NOMO-1 treated with DMSO at 0.1 percent for 48 hours (cell line): ENCODE measurements around the gene SLC30A2.

ENCODE experiments used
- DNase-seq: peaks from one replicate; lab custom pipeline; 2025; ENCODE audit not compliant: unreplicated experiment; lab: John Stamatoyannopoulos, UW

Gene SLC30A2

DNA sequence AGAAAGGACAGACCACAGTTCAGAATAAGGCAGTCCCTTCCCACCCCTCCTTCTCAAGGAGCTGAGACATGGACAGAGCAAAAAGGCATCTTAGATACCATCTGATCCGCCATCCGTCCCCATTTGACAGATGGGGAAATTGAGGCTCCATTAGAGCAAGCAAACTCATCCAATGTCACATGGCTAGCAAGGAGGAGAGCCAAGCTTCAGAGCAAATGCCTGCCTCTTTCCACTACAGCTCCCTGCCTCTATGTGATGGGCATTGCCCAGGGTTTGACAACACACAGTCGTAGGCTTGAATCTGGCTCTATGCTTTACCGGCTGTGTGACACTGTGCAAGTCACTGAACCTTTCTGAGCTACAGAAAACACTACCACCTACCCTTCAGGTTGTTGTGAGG is 3.9 kb downstream of the SLC30A2 start:
- no peak for DNase-seq

- no peak for DNase-seq
These were observed 4.5 kb downstream of the SLC30A2 start for GRCh38 chr1:26041401-26041800.

DNA sequence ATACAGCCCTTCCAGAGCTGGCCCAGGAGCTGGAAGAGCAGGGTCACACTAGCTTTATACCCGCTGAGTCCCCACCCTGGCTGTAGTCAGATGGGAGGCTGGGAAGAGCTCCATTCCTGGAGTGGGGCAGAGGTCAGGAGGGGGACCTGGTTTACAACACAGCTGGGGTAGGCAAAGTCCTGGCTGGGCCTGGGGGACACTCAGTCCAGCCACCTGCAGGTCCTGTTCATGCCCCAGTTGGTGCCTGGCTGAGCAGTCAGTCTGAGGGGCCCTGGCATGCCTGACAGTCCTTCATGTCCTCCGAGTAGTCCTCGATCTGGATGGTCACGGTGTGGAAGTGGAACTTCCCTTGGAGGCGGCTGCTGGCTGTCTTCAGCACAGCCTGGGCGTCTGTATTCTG is 7.0 kb downstream of the SLC30A2 start:
- DNase-seq: no peak

DNA sequence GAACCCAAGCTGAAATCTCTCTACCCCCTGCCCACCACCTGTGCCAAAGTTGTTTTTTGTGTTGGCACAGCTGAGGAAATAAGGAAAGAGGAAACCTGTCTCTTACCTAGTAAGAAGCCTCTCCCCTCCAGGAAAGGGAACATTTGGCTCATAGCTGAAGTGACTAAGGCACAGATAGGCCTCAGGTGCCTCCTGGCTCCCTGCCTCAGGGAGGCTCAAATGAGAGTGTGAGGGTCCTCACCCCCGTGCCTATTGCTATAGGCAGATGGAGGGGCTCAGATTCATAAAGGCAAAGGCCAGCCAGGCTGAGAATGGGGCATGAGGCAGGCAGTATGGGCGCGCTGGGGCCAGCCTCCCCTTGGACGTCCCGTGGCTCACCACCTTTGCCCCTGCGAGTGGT is 7.4 kb downstream of the SLC30A2 start:
- no peak for DNase-seq

DNA sequence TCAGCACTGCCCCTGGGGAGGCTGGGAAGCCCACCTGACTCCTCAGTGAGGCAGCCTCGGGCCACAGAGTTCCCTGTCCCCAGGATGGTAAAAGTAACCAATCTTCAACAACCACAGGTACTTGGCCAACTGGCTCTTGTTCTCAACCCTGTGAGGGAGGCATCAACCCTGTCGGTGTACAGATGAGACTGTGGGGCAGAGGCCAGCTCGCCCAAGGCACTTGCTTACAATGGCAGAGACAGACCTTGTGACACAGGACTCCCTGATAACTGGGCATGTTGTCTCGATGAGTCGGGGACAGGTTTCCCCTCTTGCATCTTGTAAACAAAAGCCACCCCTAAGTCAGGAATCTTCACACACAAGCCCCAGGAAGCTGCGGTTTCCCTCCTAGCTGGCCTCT is 8.0 kb downstream of the SLC30A2 start:
- no peak for DNase-seq

DNA sequence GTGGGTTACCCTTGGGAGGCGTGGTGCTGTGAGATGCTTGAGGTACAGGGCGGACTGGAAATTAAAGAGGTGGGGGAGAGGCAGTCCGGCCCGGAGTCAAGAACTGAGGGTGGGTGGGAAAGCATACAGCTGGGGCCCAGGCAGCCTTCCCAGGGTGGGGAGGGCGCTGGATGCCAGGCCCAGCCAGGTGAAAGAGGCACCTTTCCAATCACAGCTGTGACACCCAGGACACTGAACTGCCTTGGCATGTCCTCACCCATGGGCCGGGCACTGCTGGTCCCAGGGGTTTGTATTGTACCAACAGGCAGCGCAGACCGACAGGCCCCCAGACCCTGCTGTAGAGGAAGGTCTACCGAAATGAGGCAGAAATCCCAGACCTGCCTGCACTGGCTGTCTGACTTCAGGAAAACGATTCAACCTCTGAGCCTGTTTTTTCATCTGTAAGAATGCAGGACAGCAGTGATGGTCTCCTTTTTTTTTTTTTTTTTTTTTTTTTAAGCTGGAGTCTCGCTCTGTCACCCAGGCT is 9.1 kb downstream of the SLC30A2 start:
- no peak for DNase-seq

GRCh38 chr1:26035959-26036755 is 9.8 kb downstream of the SLC30A2 start:
- DNase-seq: peak; percentile 56

- DNase-seq: peak; percentile 89
These were observed 10.5 kb downstream of the SLC30A2 start for GRCh38 chr1:26035203-26035958.

GRCh38 chr1:26034504-26035202 is 11.3 kb downstream of the SLC30A2 start:
- DNase-seq: no peak

DNA sequence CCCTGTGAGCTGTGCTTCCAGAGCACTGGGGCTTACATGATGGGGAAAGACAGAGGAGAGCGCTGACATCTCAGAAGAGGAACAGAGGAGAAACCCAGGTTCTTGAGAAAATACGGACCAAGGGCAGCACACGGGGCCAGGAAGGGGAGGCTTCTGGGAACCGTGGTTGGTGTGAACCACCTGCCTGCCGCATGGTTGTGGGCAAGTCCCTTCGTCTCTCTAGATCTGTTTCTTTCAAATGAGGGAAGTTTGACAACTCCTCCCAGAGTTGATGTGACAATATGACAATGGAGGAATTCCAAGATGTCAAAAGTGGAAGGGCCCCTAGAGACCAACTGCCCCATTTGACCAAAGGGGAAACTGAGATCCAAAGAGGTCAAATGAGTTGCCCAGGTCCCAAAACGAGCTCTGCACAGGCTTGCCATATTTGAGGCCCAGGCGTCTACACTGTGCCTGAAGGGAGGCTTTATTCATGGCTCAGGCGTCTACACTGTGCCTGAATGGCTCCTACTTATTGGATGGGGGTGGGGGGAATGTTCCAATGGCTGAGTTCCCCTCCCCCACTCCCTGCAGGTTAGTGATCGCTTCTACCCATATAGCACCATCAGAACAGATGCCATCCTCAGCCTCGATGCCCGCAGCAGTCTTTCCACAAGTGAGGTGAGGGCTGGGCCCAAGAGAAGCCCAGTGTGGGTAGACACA is 13.1 kb downstream of the SLC30A2 start:
- DNase-seq: no peak

- no peak for DNase-seq
These were observed 14.2 kb downstream of the SLC30A2 start for GRCh38 chr1:26031611-26032220.

- no peak for DNase-seq
These were observed 14.7 kb downstream of the SLC30A2 start for GRCh38 chr1:26031196-26031595.

- DNase-seq: peak; percentile 8
These were observed 15.9 kb downstream of the SLC30A2 start for GRCh38 chr1:26029864-26030481.

DNA sequence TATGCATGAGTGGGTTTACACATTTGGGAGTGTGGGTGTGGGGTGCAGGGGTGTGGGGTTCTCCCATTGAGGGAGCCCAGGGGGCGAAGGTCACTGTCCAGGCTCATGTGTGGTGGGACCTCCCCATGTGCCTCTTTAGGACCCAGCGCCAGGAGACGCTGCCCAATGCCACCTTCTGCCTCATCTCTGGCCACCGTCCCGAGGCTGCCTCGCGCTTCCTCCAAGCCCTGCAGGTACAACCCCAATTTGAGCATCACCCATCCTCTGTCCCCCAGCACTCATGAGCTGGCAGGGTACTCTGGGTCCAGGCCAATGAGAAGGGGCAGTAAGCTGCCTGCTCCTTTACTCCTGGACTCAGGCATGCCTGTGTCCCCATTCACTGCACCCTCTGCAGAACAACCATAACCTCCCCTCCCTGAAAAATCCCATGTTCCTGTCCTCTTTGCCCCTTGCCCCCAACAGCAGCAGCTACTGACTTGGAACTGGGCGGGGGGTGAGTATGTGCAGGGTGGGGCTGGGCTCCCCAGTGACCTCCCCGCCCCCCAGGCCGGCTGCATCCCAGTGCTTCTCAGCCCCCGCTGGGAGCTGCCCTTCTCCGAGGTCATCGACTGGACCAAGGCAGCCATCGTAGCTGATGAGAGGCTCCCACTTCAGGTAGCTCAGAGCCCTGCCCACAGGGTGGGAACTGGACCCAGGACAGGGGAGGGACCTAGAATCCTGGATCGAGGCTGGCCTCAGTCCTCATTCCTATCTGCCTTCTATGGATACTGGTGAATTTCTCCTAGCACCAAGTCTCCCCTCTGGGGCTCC is 16.7 kb downstream of the SLC30A2 start:
- DNase-seq: no peak

- DNase-seq: no peak
These were observed 17.4 kb downstream of the SLC30A2 start for GRCh38 chr1:26028490-26028980.

- peak; percentile 34 for DNase-seq
These were observed 18.0 kb downstream of the SLC30A2 start for GRCh38 chr1:26027716-26028489.

- no peak for DNase-seq
These were observed 20.4 kb downstream of the SLC30A2 start for GRCh38 chr1:26025517-26025916.

GRCh38 chr1:26025060-26025459 is 20.9 kb downstream of the SLC30A2 start:
- DNase-seq: no peak
